Stimulated activated CD4-positive, alpha-beta T cell treated with anti-CD3 and anti-CD28 coated beads, Interleukin-1b, Interleukin-23, amount 100 ng/mL, for 24 hours (primary cell): ENCODE measurements around the gene ZNF689.
"Not testable (repeated sequence)": the region's sequence is repeated elsewhere in the genome, so short reads cannot be mapped to it uniquely, and the experiment has no call there.

Experiments used
- DNase-seq, 4 experiments: peaks; one replicate each; pipeline ENCODE4 v3.0.0-alpha.2; 2020; ENCODE audit warnings: low read depth in 4 of 4, low spot score in 1 of 4

The ZNF689 gene

GRCh38 chr16:30601966-30602365 is 8.2 kb downstream of the ZNF689 start:
- no peak for DNase-seq

GRCh38 chr16:30600929-30601328 is 9.3 kb downstream of the ZNF689 start:
- DNase-seq: no peak

- DNase-seq: no peak
Observed at GRCh38 chr16:30600215-30600614, 10.0 kb downstream of the ZNF689 start.

GRCh38 chr16:30592871-30593270 is 17.3 kb downstream of the ZNF689 start:
- DNase-seq: no peak

- not testable (repeated sequence) for DNase-seq
Observed at GRCh38 chr16:30590869-30591268, 19.3 kb downstream of the ZNF689 start.

- DNase-seq: not testable (repeated sequence)
Observed at GRCh38 chr16:30589582-30589981, 20.6 kb downstream of the ZNF689 start.

- no peak for DNase-seq
Observed at GRCh38 chr16:30588651-30589050, 21.5 kb downstream of the ZNF689 start.

GRCh38 chr16:30585400-30586191 is 24.6 kb downstream of the ZNF689 start, which contains the start of gene ZNF785:
Gene ZNF785 (minus strand): TSS chr16:30585697. CDS start chr16:30585611, 86 bp downstream.
- peak; percentile 64 to 89 (median 76) for DNase-seq

- DNase-seq: no peak
Observed at GRCh38 chr16:30585022-30585399, 25.2 kb downstream of the ZNF689 start.

GRCh38 chr16:30582611-30583340 is 27.4 kb downstream of the ZNF689 start:
- no peak for DNase-seq

GRCh38 chr16:30581457-30581856 is 28.7 kb downstream of the ZNF689 start:
- DNase-seq: no peak

GRCh38 chr16:30574678-30575077 is 35.5 kb downstream of the ZNF689 start:
- DNase-seq: no peak

- DNase-seq: peak; percentile 70 to 91 (median 78)
Observed at GRCh38 chr16:30571445-30572322, 38.5 kb downstream of the ZNF689 start, which contains the start of gene ZNF688. Gene ZNF688 (minus strand): TSS chr16:30571714. CDS start chr16:30571629, 85 bp downstream.

- no peak for DNase-seq
Observed at GRCh38 chr16:30570636-30571444, 39.3 kb downstream of the ZNF689 start.

GRCh38 chr16:30569746-30570635 is 40.2 kb downstream of the ZNF689 start:
- DNase-seq: no peak

- DNase-seq: no peak
Observed at GRCh38 chr16:30569281-30569680, 40.9 kb downstream of the ZNF689 start.

- no peak for DNase-seq
Observed at GRCh38 chr16:30567991-30568638, 42.1 kb downstream of the ZNF689 start.

GRCh38 chr16:30567160-30567990 is 42.8 kb downstream of the ZNF689 start:
- peak; percentile 34 to 61 (median 43) for DNase-seq
